HEK293T (cell line): ENCODE results near the gene FHIT.

Experiments used
- ELF4 ChIP-seq: fragments of 450-650 bp; IDR thresholded peaks from 2 replicates; pipeline ENCODE4 v1.6.1; 2017; ENCODE audit warnings: antibody characterized with exemption
- FOXA1 ChIP-seq: fragments of 450-650 bp; IDR thresholded peaks from 2 replicates; pipeline ENCODE4 v1.6.1; 2016; ENCODE audit warnings: mild to moderate bottlenecking
- FOXM1 ChIP-seq: fragments of 450-650 bp; IDR thresholded peaks from 2 replicates; pipeline ENCODE4 v1.6.1; 2017; ENCODE audit warnings: mild to moderate bottlenecking, borderline replicate concordance
- HDGF ChIP-seq: fragments of 450-650 bp; IDR thresholded peaks from 2 replicates; pipeline ENCODE4 v1.6.1; 2017; ENCODE audit warnings: antibody characterized with exemption, borderline replicate concordance
- L3MBTL2 ChIP-seq: fragments of 450-650 bp; conservative IDR thresholded peaks from 2 replicates; pipeline ENCODE4 v1.6.1; 2016; ENCODE audit warnings: mild to moderate bottlenecking
- SP1 ChIP-seq: fragments of 450-650 bp; IDR thresholded peaks from 2 replicates; pipeline ENCODE4 v1.6.1; 2017
- TARDBP ChIP-seq: fragments of 450-650 bp; IDR thresholded peaks from 2 replicates; pipeline ENCODE4 v1.6.1; 2016

GRCh38 chr3:61247191-61247590 lies 4.1 kb downstream of the FHIT start:
- no peak for TF ChIP-seq FOXM1
- no peak for TF ChIP-seq HDGF
- TF ChIP-seq ELF4, result no peak
- TF ChIP-seq FOXA1, result no peak
- TF ChIP-seq TARDBP, result no peak
- no peak for TF ChIP-seq SP1
- no peak for TF ChIP-seq L3MBTL2
